DMS53 treated with DMSO at 0.1 percent for 48 hours (cell line): ENCODE data around the gene HIP1R.
"Not testable (repeated sequence)": the region's sequence is repeated elsewhere in the genome, so short reads cannot be mapped to it uniquely, and the experiment has no call there.

Source experiments
- DNase-seq: peaks from one replicate; lab custom pipeline; 2025; ENCODE audit not compliant: unreplicated experiment; lab: John Stamatoyannopoulos, UW

The HIP1R gene

DNA sequence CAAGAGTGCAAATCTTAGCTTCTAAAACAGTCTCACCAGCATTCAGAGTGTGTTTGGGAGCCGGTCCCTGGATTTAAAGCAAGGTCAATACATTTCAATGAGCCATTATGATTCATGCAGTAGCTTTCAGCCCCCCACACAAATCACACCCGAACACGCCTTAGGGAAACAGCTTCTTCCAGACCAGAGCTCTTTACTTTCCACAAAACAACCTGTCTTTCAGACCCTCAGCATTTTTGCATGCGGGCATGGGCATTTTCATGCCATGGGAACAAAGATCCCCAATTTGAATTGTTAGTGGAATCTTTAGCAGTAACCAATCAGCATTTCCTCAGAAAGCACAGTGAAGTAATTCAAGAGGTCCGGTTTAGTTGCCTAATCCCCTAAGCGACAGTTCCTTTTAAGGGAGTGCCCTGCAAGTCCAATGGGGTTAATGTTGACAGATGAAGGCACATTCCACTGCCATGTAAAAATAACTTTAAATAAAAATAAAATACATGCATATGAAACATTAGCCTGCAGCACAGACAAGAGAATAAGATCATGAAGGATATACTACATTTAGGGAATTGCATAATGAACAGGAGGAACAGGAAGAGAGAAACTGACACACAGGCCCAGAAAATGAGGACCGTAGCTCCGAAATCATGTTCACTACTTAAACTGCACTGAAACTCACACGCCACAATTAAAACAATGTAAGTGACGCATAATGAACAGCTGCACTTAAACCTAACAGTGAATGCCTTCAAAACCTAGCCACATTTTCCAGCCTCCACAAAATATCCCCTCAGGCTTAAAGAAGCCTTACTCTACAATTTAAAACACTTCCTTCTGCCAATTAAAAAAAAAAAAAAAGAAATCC lies 56.6 kb downstream of the HIP1R start:
- DNase-seq = no peak

GRCh38 chr12:122892724-122893123 lies 57.5 kb downstream of the HIP1R start:
- DNase-seq = not testable (repeated sequence)

- no peak for DNase-seq
Measured at GRCh38 chr12:122893208-122894153, 58.2 kb downstream of the HIP1R start.

- no peak for DNase-seq
Measured at GRCh38 chr12:122894193-122895121, 59.2 kb downstream of the HIP1R start.

- DNase-seq = no peak
Measured at GRCh38 chr12:122895320-122895703, 60.1 kb downstream of the HIP1R start.

- peak; percentile 33 for DNase-seq
Measured at GRCh38 chr12:122895704-122896636, 60.7 kb downstream of the HIP1R start, which contains the start of gene VPS37B. VPS37B (minus strand) TSS chr12:122896124; CDS start chr12:122896062, 62 bp downstream.

DNA sequence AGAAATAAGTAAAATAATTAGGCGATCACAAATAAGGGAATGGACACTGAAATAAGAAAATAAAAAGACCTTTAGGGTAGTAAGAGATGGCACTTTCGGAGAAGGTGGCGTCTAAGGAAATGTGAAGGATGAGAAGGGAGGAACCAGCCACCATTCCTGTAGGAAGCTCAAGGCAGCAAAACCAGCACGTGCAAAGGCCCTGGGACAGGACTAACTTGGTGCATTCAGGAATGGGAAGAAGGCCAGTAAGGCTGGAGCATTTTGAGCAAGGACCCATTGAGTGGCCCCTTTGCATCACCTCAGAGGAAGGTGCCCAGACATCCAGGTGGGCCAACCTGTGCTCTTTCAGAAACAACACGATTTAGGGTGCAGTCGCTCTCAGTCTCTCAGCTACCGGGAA lies 61.4 kb downstream of the HIP1R start:
- no peak for DNase-seq

- DNase-seq = no peak
Measured at GRCh38 chr12:122899887-122900286, 64.6 kb downstream of the HIP1R start.

DNA sequence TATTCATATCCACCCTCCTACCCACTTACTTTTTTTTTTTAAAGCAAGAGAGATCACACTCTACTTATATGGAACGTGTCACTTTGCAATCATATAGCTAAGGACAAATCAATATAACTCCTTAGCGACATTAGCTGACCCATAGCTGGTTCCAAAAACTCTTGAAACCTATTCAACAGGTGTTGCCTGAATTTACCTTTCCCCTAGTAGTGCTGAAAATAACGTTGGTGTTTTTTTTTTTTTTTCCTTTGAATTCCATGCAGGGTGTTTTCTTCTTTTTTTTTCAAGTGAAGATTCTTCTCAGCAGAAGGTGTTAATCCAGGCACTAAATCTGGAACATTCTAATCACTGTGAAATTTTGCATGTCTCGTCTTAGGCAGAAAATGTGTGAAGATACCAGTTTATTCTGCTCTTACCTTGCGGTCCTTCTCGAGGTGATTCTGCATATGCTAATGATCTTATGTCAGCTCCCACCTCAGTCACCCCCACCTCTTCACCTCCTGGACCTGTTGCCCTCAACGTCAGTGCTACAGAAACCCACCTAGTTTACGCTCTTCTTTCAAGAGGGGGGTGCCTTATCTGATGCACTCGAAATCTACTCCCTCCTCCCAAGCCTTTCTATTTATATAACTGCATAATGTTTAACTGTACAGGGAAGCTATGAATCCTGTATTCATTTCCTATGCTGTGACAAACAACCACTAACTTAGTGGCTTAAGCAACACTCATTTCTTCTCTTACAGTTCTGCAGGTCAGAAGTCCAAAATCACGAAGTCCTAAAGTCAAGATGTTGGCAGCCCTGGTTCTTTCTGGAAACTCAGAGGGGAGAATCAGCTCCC lies 67.8 kb downstream of the HIP1R start:
- no peak for DNase-seq

GRCh38 chr12:122903693-122904034 lies 68.4 kb downstream of the HIP1R start:
- DNase-seq = no peak

- DNase-seq = not testable (repeated sequence)
Measured at GRCh38 chr12:122905258-122905657, 70.0 kb downstream of the HIP1R start.

- DNase-seq = no peak
Measured at GRCh38 chr12:122908915-122909314, 73.7 kb downstream of the HIP1R start.

DNA sequence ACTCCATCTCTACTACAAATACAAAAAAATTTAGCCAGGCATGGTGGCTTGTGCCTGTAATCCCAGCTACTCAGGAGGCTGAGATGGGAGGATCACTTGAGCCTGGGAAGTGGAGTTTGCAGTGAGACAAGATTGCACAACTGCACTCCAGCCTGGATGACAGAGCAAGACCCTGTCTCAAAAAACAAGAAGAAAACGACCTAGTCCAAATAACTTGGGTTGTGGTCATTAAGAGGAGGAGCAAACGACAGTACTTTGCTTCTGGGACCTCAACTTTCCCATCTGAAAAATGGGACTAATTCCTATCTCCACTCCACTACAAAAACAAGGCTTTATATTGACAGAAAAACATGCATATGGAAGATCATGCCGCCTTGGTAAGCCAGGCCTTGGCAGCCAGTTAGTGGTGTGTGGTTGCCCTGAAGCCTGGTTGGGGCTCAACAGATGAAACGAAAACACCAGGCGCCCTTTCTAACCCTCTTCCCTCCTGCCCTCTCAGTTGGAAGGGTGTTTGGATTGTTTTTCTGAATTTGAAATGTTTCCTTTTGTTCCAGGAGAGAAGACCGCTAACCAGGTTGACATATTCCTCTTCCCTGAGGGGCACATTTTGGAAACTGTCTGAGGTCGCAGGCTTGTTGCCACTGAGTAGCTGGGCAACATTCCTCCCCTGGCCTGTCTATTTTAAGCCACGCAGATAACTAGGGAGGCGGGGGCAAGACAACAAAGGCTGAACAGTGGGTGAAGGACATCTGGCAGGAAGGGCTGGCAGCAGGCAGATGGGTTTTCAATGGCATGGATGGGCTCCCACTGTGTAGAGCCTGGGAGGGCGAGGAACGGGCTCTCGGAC lies 74.4 kb downstream of the HIP1R start:
- DNase-seq = no peak
